Endodermal cell (in vitro differentiated cells): ENCODE measurements around the gene ARID5B. TPM values are rescaled to one million over a fixed set of nuclear protein-coding genes. Genes with fewer than 3 reads are reported as not detected.

Source experiments
- DNase-seq: peaks from one replicate; pipeline ENCODE4 v3.0.0-alpha.2; 2017
- H3K27ac ChIP-seq: 2 replicates; pipeline ENCODE4 v1.5.1; 2013; ENCODE audit warnings: mild to moderate bottlenecking, low read depth, low read length, moderate library complexity
- H3K27me3 ChIP-seq: 2 replicates; pipeline ENCODE4 v1.6.1; 2013; ENCODE audit warnings: mild to moderate bottlenecking, low read length, moderate library complexity; ENCODE audit not compliant: insufficient read depth, control insufficient read depth, poor library complexity, severe bottlenecking
- H3K36me3 ChIP-seq: 2 replicates; pipeline ENCODE4 v1.7.0; 2013; ENCODE audit warnings: mild to moderate bottlenecking, low read length, moderate library complexity; ENCODE audit not compliant: control insufficient read depth, insufficient read depth
- H3K4me1 ChIP-seq: one replicate; pipeline ENCODE4 v1.7.0; 2013; ENCODE audit warnings: low read length; ENCODE audit not compliant: control insufficient read depth, insufficient read depth
- H3K4me3 ChIP-seq: 2 replicates; pipeline ENCODE4 v1.5.1; 2013; ENCODE audit warnings: mild to moderate bottlenecking, low read length, moderate library complexity
- H3K9ac ChIP-seq: 2 replicates; pipeline ENCODE4 v1.6.1; 2013; ENCODE audit warnings: mild to moderate bottlenecking, low read length, moderate library complexity; ENCODE audit not compliant: poor library complexity, severe bottlenecking; ENCODE audit errors: extremely low read depth
- H3K9me3 ChIP-seq: 2 replicates; pipeline ENCODE4 v1.6.1; 2013; ENCODE audit warnings: mild to moderate bottlenecking, low read length, moderate library complexity; ENCODE audit not compliant: control insufficient read depth
- H3K27ac Mint-ChIP-seq: 2 replicates; pipeline ENCODE4 v1.8.0; 2020; ENCODE audit warnings: mixed read lengths
- H3K27me3 Mint-ChIP-seq: 2 replicates; pipeline ENCODE4 v1.8.0; 2021; ENCODE audit warnings: mild to moderate bottlenecking, mixed read lengths; ENCODE audit not compliant: insufficient read depth
- H3K36me3 Mint-ChIP-seq: 2 replicates; pipeline ENCODE4 v1.8.0; 2020; ENCODE audit warnings: low read depth, mixed read lengths
- H3K4me1 Mint-ChIP-seq: 2 replicates; pipeline ENCODE4 v1.8.0; 2020; ENCODE audit warnings: mixed read lengths
- H3K4me3 Mint-ChIP-seq: 2 replicates; pipeline ENCODE4 v1.8.0; 2020; ENCODE audit warnings: mild to moderate bottlenecking, moderate library complexity, mixed read lengths
- H3K9me3 Mint-ChIP-seq: 2 replicates; pipeline ENCODE4 v1.8.0; 2020; ENCODE audit warnings: mild to moderate bottlenecking, mixed read lengths
- CTCF ChIP-seq: fragments of 200-600 bp; sonication (generic); conservative IDR thresholded peaks from 2 replicates; pipeline ENCODE4 v1.5.0; 2021; ENCODE audit warnings: antibody characterized with exemption, mild to moderate bottlenecking
- WGBS, 2 experiments: methylation state at CpG; one replicate each; pipeline versions ENCODE4 v1.1.5 to v1.1.7; 2013; ENCODE audit warnings: missing lambda C conversion rate in 2 of 2, mixed read lengths in 1 of 2; ENCODE audit not compliant: insufficient coverage in 1 of 2, insufficient read length in 1 of 2; 5-methylcytosine and 5-hydroxymethylcytosine counted together
- total RNA-seq, 2 donors: library from RNA; stranded (reverse); fragmentation: NEBNext Ultra II Directional in 1 of 2; extraction: Animal tissue kit (Norgen Biotek cat#: 25700) in 1 of 2; gene quantifications; 2 replicates in 1 of 2; 3 replicates in 1 of 2; pipeline ENCODE4 v1.2.1, GENCODE V29; 2021

Gene ARID5B
- total RNA-seq, 2 donors from 2014 or later, result 1.2 to 1.8 TPM

GRCh38 chr10:62067560-62067959 lies 166.1 kb downstream of the ARID5B start:
- H3K9me3 Mint-ChIP-seq, result no peaks in the 10 kb centered on the region
- Histone ChIP-seq H3K27ac (no peak overlapping the region), H3K9me3 (no peaks in the 10 kb centered on the region), H3K4me3 (no peak overlapping the region), H3K9ac (no peak overlapping the region), H3K27me3 (no peaks in the 10 kb centered on the region), H3K4me1 (no peaks in the 10 kb centered on the region), H3K36me3 (no peaks in the 10 kb centered on the region)
- H3K4me1 Mint-ChIP-seq, result peaks cover 10% of the 10 kb centered on the region
- no peak overlapping the region for H3K27ac Mint-ChIP-seq
- H3K36me3 Mint-ChIP-seq, result no peaks in the 10 kb centered on the region
- H3K4me3 Mint-ChIP-seq, result no peak overlapping the region
- TF ChIP-seq CTCF, result no peak
- 100% methylated on average over 1 of the region's 1 CpG; no CpG with 5 or more reads in 1 of the 2 experiments for WGBS, 2 experiments
- no peaks in the 10 kb centered on the region for H3K27me3 Mint-ChIP-seq
- no peak for DNase-seq

GRCh38 chr10:62068464-62068863 lies 167.0 kb downstream of the ARID5B start:
- no peaks in the 10 kb centered on the region for H3K36me3 Mint-ChIP-seq

GRCh38 chr10:62069452-62070178 lies 168.1 kb downstream of the ARID5B start:
- DNase-seq, result no peak
- H3K27ac Mint-ChIP-seq, result no peak overlapping the region
- 96% methylated on average over 4 to 8 of the region's 8 CpGs for WGBS, 2 experiments

More at GRCh38 chr10:62068464-62068863, 167.0 kb downstream of the ARID5B start:
- H3K9me3 Mint-ChIP-seq, result no peaks in the 10 kb centered on the region
- H3K4me3 ChIP-seq, result no peak overlapping the region
- peaks cover 10% of the 10 kb centered on the region for H3K4me1 Mint-ChIP-seq
- H3K36me3 ChIP-seq, result no peaks in the 10 kb centered on the region
- no peak overlapping the region for H3K27ac Mint-ChIP-seq
- WGBS, 2 experiments, result 95 to 100% methylated on average over 3 to 7 of the region's 7 CpGs
- no peak for TF ChIP-seq CTCF
- no peaks in the 10 kb centered on the region for H3K27me3 Mint-ChIP-seq
- H3K27me3 ChIP-seq, result no peaks in the 10 kb centered on the region
- DNase-seq, result no peak
- no peak overlapping the region for H3K27ac ChIP-seq
- H3K9me3 ChIP-seq, result no peaks in the 10 kb centered on the region
- no peak overlapping the region for H3K9ac ChIP-seq
- no peak overlapping the region for H3K4me3 Mint-ChIP-seq
- no peaks in the 10 kb centered on the region for H3K4me1 ChIP-seq

More at GRCh38 chr10:62069452-62070178, 168.1 kb downstream of the ARID5B start:
- Histone ChIP-seq H3K9ac (no peak overlapping the region), H3K27ac (no peak overlapping the region), H3K4me3 (no peak overlapping the region), H3K4me1 (no peaks in the 10 kb centered on the region), H3K36me3 (no peaks in the 10 kb centered on the region), H3K9me3 (no peaks in the 10 kb centered on the region), H3K27me3 (no peaks in the 10 kb centered on the region)
- Mint-ChIP-seq H3K27me3 (no peaks in the 10 kb centered on the region), H3K9me3 (no peaks in the 10 kb centered on the region), H3K4me1 (peaks cover 10% of the 10 kb centered on the region), H3K4me3 (no peak overlapping the region), H3K36me3 (no peaks in the 10 kb centered on the region)
- TF ChIP-seq CTCF, result no peak
